Measurements from ENCODE around the gene RFWD3.
"Not testable (repeated sequence)": the region's sequence is repeated elsewhere in the genome, so short reads cannot be mapped to it uniquely, and the experiment has no call there.

The RFWD3 gene

GRCh38 chr16:74660383-74660782 is 6.3 kb downstream of the RFWD3 start:
- DNase-seq, result no peak

- DNase-seq, result no peak
Measured at GRCh38 chr16:74659041-74659440, 7.6 kb downstream of the RFWD3 start.

- DNase-seq, result peak; percentile 19
Measured at GRCh38 chr16:74657870-74658642, 8.6 kb downstream of the RFWD3 start.

- DNase-seq, result no peak
Measured at GRCh38 chr16:74654536-74655050, 12.1 kb downstream of the RFWD3 start.

- not testable (repeated sequence) for DNase-seq
Measured at GRCh38 chr16:74652883-74653282, 13.8 kb downstream of the RFWD3 start.

- no peak for DNase-seq
Measured at GRCh38 chr16:74652249-74652648, 14.4 kb downstream of the RFWD3 start.

- no peak for DNase-seq
Measured at GRCh38 chr16:74651841-74652240, 14.8 kb downstream of the RFWD3 start.

- DNase-seq, result no peak
Measured at GRCh38 chr16:74650966-74651567, 15.6 kb downstream of the RFWD3 start.

- no peak for DNase-seq
Measured at GRCh38 chr16:74649839-74650504, 16.7 kb downstream of the RFWD3 start.

- no peak for DNase-seq
Measured at GRCh38 chr16:74641969-74642368, 24.7 kb downstream of the RFWD3 start.

- no peak for DNase-seq
Measured at GRCh38 chr16:74637742-74638453, 28.8 kb downstream of the RFWD3 start.

GRCh38 chr16:74635303-74635702 is 31.4 kb downstream of the RFWD3 start:
- DNase-seq, result no peak

GRCh38 chr16:74633686-74634085 is 33.0 kb downstream of the RFWD3 start:
- DNase-seq, result no peak

- no peak for DNase-seq
Measured at GRCh38 chr16:74627506-74628220, 39.0 kb downstream of the RFWD3 start.

- no peak for DNase-seq
Measured at GRCh38 chr16:74626741-74627416, 39.8 kb downstream of the RFWD3 start.

GRCh38 chr16:74625500-74626350 is 41.0 kb downstream of the RFWD3 start:
- no peak for DNase-seq

GRCh38 chr16:74623839-74624235 is 42.8 kb downstream of the RFWD3 start:
- no peak for DNase-seq

GRCh38 chr16:74623214-74623838 is 43.4 kb downstream of the RFWD3 start:
- DNase-seq, result peak; percentile 47

GRCh38 chr16:74622005-74622404 is 44.7 kb downstream of the RFWD3 start:
- no peak for DNase-seq

GRCh38 chr16:74617206-74617788 is 49.4 kb downstream of the RFWD3 start:
- no peak for DNase-seq

Data from MV-4-11 (cell line).